Astrocyte of the hippocampus (primary cell): ENCODE data around the gene DLG2.
"Not testable (repeated sequence)": the region's sequence is repeated elsewhere in the genome, so short reads cannot be mapped to it uniquely, and the experiment has no call there.

Source experiments
- DNase-seq: peaks from one replicate; pipeline ENCODE4 v3.0.0; 2011; ENCODE audit warnings: low read depth, low spot score

The DLG2 gene

DNA sequence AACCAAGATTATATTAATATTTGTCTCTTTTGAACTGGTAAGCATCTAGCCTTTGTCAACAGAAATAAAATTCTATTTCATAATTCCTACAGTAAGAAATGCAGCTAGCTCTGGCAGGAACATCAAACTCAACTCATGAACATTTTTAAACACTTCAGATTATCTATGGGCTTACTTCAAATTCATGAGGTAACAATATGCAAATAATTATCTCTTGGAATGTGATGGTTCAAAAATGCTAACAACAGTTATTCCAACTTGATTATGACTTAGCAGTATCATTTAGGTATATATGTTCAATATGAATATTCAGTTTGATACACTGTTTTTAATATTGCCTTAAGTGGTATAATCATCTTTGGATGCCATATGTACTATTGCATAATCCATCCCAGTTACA, 1237.4 kb downstream of the DLG2 start:
- no peak for DNase-seq

DNA sequence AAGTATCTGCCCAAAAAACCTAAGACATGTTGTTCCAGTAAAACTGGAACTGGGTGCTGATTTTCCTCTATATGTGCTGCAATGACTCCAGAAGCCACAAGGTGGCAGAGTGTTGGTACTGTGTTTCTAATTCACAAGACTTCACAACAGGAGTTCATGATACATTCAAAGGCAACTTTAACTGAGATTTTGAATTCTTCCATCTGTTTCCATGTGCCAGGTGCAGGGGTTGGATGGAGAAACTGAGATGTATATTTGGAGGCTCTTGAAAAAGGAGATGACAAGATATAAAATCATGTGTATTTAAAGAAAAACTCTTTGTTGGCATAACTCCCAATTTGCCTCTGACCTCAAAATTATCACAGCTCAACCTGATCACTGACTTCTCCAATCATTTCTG, 1242.4 kb downstream of the DLG2 start:
- DNase-seq, result peak; percentile 73

DNA sequence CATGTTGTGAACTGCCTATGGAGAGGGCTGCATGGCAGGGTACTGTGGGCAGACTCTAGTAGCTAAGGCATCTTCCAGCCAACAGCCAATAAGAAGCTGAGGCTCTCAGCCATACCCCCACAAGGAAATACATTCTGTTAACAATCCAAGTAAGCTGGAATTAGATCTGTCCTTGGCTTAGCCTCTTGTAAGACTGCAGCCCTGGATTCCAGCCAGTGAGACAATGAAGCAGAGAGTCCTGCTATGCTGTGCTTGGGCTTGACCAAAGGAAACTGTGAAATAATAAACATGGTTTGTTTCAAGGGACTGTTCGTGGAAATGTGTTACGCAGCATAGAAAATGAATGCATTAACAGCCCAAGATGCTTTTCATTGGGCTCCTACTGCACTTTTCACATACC, 1243.6 kb downstream of the DLG2 start:
- peak; percentile 31 for DNase-seq

DNA sequence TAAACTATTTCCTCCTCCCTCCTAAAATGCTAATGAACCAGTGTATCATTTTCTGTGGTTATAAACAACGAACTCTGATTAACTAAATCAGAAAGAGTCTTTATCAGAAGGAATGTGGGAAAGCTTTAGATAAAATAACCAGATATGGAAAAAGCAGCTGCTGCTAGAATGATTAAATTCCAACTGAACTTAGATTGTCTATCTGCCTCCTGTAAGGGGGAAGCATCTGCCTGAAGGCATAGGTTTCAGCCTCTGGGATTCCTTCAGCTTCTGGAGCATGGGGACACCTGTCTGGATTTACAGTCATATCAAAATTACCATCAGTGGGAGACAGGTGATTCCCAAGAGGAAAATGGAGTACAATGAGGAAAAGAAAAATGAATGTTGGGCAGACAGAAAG, 1245.5 kb downstream of the DLG2 start:
- no peak for DNase-seq

DNA sequence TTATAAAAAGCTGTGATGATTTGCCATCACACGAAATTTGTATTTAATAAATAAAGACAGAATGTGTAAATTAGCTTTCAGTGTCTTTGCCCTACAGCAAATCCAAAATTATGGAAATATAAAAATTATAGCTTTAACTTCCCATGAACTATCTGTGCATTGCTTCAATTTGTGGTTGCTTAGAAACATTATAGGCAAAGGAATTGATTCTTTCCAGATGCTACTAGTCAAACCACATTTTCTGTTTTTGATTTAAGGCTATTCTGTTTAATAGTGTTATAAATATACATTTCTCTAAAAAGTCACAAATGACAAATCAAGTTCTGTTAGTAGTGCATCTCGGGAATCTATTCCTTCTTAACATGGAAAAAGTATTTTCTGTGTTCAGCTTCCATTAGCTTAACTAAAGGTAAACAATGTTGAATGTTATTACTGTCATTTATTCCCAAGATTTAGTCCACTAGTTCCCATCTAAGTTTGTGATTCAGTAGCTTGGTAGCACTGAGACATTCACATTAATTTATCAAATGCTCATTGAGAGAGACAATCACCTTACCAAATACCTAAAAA, 1254.7 kb downstream of the DLG2 start:
- DNase-seq, result no peak

DNA sequence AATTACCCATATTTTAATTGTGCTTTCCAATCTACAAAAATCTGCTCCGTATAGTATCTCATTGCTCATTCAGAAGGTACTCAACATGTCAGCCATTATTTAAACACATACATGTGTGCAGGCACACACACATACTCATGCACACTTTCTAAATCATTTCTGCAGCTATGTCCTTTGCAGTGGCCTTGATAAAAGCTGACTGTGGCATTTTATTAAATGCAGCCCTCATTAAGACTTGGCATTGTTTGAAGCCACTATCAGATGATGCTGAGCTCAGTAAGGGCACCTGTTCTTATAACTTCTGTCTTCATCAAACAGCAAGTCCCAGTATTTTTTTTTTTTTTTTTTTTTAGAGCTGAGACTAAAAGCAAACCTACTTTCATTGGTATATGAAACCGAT, 1269.1 kb downstream of the DLG2 start:
- DNase-seq, result no peak

DNA sequence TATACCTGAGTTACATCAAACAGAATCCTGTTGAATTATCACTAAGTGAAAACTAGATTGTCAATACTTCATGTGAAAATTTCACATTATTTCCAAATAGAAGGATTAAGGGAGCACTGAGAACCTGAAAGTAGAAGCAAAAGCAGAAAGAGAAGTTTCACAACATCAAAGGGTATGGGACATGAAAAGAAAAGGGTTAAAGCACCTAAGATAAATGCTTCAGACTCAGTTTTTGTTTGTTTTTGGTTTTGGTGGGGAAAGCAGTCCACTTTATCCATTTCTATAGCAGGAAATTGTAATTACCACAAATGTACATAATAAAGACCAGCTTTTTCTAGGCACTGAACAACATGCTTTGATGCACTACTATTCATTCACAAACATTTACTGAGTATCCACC, 1271.2 kb downstream of the DLG2 start:
- DNase-seq, result no peak

DNA sequence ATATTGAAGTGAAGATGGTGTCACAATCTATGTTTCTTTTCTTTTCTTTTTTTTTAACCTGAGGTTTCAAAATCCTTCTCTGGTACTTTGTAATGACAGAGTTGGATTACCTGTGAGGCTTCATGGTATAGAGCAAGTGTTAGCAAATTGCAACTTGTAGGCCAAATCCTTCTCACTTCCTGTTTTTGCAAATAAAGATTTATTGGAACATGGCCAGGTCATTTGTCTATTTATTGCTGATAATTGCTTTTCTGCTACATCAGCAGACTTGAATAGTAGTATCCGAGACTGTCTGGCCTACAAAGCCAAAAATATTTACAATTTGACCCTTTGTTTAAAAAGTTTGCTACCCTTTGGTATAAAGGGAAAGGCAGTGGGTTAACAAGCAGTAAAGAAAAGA, 1281.5 kb downstream of the DLG2 start:
- no peak for DNase-seq

DNA sequence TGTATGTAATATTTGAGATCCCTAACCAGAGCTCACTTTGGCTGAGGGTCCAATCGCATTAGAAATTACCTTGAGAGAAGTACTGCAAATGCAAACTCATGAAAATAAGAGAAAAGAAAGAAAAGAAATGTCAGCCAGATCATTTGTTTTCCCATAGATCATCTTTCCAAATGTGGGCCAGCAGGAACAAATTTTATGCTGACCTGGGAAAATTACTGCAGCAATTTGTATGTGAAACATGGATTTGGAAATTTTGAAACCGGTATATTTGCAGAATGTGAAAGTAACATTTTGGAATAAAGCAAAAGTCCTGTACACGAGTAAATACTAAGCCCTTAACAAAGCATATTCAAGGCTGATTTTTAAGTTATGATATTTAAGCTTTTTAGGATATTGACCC, 1282.1 kb downstream of the DLG2 start:
- DNase-seq, result no peak

DNA sequence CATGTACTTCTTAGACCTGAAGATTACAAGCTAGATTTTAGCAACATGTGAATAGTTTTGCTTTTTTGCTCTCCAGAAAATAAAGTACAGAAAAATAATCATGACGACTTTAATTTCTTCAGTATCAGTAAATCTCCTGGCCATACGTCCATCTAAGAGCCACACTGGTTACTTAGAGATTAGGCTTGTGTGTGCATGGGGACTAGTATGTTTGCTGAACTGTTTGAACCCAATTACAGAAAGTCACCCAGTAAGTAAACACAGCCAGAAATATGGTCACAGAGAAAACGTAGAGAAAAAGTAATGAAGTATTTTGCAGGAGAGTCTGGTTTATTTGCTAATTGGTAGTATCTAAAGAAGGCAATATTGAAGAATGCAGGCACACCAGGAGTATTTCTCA, 1287.3 kb downstream of the DLG2 start:
- DNase-seq, result no peak

DNA sequence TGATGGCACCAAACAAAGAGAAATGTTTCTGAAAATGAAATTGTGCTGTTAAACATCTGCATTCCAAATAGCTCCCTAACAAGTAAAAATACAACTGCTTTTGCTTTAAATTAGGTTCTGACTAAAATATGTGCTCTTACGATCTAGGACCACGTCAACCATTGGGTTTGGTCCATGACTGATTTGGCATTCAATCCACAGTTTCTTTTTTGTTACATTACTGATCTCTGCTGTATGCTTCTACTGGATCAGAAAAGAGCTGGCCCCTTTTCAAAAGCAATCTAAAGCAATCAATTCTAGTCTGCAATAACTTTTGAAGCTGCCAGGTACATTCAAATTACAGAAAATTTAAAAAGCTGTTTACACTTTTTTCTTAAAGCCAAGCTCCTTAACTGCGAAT, 1293.9 kb downstream of the DLG2 start:
- DNase-seq, result no peak

DNA sequence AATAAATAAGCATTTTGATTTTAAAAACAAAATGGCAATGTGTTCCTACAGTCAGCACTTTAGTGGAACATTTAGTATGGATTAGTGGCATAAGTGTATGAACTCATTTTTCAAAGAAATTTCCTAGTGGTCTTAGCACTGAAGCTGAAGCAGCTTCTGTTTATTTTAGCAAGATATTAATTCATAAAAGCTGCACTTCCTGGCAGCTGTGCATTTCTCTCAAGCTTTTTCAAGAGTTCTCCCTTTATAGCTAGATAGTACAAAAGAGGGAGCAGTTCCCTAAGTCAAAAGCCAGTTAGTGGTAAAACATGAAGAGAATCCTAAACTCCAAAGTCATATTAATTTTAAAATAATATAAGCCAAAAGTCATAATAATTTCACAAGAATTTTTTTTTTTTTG, 1304.9 kb downstream of the DLG2 start:
- no peak for DNase-seq

DNA sequence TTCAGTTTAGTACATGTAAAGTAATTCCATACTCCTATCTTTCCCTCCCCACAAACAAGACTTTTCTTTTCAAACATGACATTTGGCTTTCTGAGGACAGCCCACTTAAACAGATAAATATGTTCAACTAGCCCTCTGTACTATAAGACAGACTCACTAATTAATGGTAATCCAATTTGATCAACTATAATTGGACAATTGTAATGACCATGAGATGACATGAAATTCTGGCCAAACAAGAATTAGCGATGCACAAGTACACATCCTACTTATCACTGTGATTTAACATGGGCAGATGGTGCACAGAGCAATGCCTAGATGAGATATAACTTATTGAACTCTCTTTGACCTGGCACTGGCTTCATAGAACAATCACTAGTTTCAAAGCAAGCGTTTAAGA, 1307.3 kb downstream of the DLG2 start:
- DNase-seq, result no peak

DNA sequence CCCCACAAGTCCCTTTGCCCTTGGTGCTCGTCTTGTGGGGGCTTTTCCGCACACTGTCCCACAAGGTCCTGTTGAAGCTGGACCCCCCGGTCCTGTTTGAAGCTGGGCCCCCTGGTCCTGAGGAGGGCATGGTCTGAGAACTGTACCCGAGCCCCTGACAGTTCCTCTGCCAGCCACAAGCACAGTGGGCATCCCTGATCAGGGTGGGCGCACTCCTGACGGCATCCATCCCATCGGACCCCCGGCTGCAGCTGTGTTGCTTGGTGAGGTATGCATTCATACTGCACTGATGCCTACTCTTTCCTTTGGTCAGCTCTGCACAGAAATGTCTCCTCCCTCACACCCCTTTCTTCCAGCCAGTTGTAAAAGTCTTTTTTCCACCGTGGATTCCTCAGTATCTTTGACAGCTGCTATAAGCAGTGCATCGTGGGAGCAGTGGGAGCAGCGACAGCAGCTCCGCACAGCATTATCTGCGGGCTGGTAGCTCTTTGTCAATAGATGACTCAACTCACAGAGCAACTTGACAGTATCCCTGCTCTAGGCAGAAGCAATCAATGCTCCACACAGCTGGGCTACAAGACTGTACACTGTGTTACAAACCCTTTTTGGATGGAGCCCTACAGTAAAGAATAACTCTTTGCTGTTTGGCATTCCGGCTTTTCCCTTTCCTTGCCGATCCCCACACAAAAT, 1310.1 kb downstream of the DLG2 start:
- DNase-seq, result peak; percentile 57

DNA sequence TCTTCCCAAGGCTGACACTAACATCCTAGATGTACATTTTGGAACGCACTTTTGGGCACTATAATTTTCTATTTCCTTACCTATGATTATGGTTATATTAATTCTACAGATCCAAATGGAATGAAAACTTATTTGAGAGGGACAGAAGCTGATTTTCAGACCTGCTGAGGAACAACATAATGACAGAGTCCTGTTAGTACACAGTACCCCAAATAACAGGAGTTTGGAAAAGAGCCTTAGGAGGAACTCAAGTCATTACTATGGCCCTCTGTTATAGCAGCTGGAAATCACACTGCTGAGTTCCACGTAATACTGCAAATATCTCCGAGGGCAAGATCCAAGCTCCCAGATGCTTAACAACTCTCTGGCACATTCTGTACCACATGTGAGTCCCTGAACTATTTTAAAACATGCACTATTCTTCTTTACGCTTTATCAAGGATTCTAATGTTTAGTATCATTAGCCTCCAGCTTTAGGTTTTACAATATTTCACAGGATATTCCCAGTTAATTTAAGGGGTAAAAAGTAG, 1313.2 kb downstream of the DLG2 start:
- no peak for DNase-seq

DNA sequence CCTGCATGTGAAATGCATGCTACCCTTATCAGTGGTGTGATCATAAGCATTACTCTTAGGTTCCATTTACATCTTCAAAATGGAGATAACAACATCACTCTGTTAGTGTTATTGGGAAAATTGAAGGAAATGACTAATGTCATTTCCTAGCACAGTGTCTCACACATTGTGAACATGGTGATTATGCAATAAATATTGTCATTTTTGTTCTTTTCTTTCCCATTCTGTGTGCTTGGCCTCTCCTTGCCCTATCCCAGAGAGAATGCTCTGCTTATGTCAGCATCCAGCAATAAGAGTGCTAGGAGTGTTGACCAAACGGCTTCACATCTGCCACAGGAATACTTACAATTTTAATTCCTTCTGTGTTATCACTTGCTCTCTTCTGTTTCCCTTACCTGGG, 1316.9 kb downstream of the DLG2 start:
- no peak for DNase-seq

DNA sequence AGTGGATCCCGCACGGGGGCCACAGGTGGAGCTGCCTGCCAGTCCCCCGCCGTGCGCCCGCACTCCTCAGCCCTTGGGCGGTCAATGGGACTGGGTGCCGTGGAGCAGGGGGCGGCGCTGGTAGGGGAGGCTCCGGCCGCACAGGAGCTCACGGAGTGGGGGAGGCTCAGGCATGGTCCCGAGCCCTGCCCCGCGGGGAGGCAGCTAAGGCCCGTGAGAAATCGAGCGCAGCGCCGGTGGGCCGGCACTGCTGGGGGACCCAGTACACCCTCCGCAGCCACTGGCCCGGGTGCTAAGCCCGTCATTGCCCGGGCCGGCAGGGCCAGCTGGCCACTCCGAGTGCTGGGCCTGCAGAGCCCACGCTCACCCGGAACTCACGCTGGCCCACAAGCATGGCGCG, 1318.7 kb downstream of the DLG2 start:
- not testable (repeated sequence) for DNase-seq

DNA sequence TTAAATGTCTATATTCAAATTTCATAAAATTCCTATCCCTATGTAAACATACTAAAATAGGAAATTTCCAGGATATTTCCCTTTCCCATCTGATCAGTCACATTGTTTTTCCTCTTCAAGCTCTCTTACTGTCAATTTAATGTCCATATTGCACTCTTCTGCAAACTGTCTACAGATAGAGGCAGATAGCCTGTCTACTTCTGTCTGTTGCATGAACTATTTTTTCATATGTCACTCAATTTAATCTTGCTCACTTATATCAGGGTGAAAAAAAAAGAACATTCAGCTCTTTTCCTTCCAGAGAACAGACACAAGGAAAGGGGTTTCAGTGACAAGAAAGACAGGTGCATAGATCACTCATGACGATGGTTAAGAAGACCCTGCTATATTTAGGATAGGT, 1327.1 kb downstream of the DLG2 start:
- no peak for DNase-seq

DNA sequence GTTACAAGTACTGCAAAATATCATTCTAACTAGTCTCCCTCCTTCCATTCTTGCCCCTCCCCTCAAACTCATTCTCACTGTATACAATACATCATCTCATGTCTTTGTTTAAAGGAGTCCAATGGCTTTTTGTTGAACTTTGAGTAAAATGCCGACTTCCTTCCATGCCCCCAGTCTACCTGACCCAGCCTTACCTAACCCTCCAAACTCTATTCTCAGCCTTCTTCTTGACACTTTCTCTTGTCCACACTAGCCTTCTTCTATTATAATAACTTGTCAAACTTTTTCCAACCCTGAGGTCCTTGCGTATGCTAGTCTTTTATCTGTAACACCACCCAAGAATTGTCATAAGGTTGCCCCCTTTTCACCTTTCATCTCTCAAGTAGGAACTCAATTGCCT, 1329.6 kb downstream of the DLG2 start:
- DNase-seq, result no peak

DNA sequence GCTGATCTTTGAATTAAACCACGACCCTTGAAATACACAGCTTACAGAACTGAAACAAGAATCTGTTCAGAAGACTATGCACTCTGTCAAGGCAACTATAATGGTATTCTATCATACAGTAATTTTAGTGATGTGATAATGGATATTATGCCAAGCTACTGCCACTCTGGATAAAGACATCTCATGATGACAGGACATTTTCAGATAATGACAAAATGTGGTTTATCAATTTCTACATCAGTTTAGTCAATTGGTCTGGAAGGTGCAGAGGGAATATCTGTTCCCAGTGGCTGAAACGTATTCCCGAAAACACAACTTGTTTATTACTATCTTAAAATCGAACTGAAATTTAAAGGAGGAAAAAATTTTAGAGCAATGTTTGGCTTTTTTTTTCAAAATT, 1331.3 kb downstream of the DLG2 start:
- DNase-seq, result no peak

DNA sequence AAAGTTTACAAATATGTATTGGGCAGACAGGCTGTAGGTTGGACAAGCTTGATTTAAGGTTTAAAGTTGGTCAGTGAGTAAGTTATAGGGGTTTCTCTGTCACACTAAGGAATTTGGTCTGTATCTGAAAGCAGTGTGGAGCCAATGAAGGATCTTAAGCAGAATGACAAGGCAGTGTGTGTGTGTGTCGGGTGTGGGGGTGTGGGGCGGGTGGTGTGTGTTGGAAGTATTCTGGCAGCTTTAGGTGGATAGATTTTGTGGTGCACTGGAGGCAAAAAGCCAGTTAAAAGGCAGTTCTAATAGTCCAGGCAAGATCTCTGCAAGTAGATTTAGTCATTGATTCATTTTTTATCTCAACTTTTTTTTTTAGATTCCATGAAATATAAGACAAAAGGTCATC, 1334.2 kb downstream of the DLG2 start:
- no peak for DNase-seq

DNA sequence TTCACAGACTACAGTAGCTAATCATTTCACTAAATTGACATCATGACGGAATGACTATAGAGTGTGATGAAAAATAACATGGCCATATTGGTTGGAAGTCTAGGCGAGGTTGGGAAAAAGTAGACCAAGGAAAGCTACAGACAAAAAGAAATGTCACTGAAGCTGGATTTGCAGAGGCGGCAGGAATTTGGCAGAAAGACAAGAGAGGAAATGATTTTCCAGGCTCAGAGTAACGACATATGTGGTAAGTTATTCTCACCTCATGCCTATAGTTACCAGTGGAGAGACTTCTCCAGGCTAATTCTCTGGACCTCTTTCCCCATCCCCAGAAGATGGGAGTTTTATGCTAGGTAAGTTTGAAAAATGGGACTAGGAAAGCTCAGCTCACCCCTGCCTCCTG, 1335.1 kb downstream of the DLG2 start:
- peak; percentile 42 for DNase-seq

DNA sequence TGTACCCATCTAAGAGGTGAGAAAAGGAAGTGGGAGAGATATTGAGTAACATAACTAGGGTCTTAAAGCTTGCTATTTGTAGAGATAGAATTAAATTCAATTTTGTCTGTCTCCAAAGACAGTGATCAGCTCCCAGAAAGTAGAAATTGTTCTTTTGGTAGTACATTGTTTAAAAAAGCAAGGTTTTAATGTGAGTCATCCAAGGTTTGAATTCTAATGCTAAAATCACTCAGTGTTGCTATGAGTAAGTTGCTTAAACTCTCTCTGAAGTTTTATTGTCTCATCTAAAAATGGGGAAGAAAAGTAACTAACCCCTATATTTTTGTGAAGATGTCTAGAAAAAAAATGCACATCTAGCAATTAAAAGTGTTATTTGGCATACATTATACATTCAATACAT, 1336.5 kb downstream of the DLG2 start:
- peak; percentile 47 for DNase-seq
